ENCODE data around the gene ERBB4.
A peak's percentile ranks its signal among the peaks of the same experiment; 100 is the strongest.

DNA sequence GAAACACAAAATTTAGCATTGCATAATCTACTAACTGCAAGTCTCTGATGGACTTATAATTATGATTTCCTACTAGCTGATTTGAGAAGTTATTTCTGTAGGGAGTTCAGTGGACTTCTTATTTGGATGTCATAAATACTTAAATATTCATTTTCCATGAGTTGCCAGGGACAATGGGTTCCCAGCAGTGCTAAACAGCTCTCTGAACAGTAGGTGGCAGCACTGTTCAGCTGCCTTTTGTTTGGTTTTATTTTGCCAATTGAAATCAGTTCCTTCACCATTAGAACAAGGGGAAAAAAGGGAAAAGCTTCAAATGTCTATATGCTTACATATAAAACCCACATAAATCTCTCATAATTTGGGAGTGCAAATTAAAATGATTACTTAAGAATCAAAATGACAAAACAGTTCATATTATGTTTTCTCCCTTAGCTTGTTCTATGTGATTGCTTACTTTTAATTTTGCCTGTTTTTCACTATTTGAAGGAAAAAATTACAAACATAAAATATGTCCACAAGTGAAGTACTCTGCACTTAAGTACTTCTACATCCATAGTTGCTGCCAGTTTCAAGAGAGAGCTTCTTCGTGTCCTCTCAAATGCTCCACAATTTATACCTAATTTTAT lies 1083.3 kb downstream of the ERBB4 start:
- no peak for TF ChIP-seq POLR2A (IDR thresholded peaks at IDR 0.05)
- TF ChIP-seq, protein P1, sequence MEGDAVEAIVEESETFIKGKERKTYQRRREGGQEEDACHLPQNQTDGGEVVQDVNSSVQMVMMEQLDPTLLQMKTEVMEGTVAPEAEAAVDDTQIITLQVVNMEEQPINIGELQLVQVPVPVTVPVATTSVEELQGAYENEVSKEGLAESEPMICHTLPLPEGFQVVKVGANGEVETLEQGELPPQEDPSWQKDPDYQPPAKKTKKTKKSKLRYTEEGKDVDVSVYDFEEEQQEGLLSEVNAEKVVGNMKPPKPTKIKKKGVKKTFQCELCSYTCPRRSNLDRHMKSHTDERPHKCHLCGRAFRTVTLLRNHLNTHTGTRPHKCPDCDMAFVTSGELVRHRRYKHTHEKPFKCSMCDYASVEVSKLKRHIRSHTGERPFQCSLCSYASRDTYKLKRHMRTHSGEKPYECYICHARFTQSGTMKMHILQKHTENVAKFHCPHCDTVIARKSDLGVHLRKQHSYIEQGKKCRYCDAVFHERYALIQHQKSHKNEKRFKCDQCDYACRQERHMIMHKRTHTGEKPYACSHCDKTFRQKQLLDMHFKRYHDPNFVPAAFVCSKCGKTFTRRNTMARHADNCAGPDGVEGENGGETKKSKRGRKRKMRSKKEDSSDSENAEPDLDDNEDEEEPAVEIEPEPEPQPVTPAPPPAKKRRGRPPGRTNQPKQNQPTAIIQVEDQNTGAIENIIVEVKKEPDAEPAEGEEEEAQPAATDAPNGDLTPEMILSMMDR (IDR thresholded peaks at IDR 0.05): peak; percentile 45 to 83 (median 74)
- TF ChIP-seq EP300 (IDR thresholded peaks at IDR 0.05; ENCODE audit: low read depth): no peak
- no peak for TF ChIP-seq POLR2AphosphoS5 (IDR thresholded peaks at IDR 0.05)

Measured in transverse colon (tissue), 4 donors.